ENCODE measurements around the gene SENP2. TPM values are rescaled to one million over a fixed set of nuclear protein-coding genes. Genes with fewer than 3 reads are reported as not detected.
"Not testable (repeated sequence)": the region's sequence is repeated elsewhere in the genome, so short reads cannot be mapped to it uniquely, and the experiment has no call there.

Gene SENP2
- polyA plus RNA-seq, 1 experiment, result 9.9 TPM

- TF ChIP-seq, protein P1, sequence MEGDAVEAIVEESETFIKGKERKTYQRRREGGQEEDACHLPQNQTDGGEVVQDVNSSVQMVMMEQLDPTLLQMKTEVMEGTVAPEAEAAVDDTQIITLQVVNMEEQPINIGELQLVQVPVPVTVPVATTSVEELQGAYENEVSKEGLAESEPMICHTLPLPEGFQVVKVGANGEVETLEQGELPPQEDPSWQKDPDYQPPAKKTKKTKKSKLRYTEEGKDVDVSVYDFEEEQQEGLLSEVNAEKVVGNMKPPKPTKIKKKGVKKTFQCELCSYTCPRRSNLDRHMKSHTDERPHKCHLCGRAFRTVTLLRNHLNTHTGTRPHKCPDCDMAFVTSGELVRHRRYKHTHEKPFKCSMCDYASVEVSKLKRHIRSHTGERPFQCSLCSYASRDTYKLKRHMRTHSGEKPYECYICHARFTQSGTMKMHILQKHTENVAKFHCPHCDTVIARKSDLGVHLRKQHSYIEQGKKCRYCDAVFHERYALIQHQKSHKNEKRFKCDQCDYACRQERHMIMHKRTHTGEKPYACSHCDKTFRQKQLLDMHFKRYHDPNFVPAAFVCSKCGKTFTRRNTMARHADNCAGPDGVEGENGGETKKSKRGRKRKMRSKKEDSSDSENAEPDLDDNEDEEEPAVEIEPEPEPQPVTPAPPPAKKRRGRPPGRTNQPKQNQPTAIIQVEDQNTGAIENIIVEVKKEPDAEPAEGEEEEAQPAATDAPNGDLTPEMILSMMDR (IDR thresholded peaks at IDR 0.05; ENCODE audit: insufficient read depth, low read depth, low read length), result peak; percentile 99
- POLR2A ChIA-PET, result no interaction called here
- Histone ChIP-seq H3K4me3 (ENCODE audit: low read depth, low read length) (no peak overlapping the region), H3K27me3 (ENCODE audit: control insufficient read depth, insufficient read depth, low read length) (no peaks in the 10 kb centered on the region), H3K36me3 (ENCODE audit: control insufficient read depth, insufficient read depth, low read length) (peaks cover 6% of the 10 kb centered on the region)
- CTCF ChIA-PET, result interaction anchor here (0.6 to 6.9 kb wide), 56 partner anchors 8 to 323 kb away, joined by 3 to 108 read pairs (median 5); partner anchors contain the start of gene TRA2B
- no peak for DNase-seq (ENCODE audit: low read depth)
Observed at GRCh38 chr3:185659942-185660921, 74.1 kb downstream of the SENP2 start.

DNA sequence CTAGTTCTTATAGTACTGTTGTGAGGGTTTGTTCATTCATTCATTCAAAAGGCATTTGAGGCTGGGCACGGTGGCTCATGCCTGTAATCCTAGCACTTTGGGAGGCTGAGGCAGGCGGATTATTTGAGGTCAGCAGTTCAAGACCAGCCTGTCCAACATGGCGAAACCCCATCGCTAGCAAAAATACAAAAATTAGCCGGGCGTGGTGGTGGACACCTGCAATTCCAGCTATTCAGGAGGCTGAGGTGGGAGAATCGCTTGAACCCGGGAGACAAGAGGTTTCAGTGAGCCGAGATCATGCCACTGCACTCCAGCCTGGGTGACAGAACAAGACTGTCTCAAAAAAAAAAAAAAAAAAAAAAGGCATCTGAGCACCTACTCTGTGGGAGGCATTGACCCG lies 75.2 kb downstream of the SENP2 start:
- H3K27me3 ChIP-seq (ENCODE audit: control insufficient read depth, insufficient read depth, low read length); DNase-seq (ENCODE audit: low read depth); POLR2A ChIA-PET; H3K36me3 ChIP-seq (ENCODE audit: control insufficient read depth, insufficient read depth, low read length); H3K4me3 ChIP-seq (ENCODE audit: low read depth, low read length): not testable (repeated sequence)
- CTCF ChIA-PET, result interaction anchor here (0.6 to 6.9 kb wide), 22 partner anchors 13 to 318 kb away, joined by 3 to 108 read pairs (median 8); no protein-coding TSS in a partner anchor

GRCh38 chr3:185661772-185662171 lies 75.7 kb downstream of the SENP2 start:
- DNase-seq (ENCODE audit: low read depth), result no peak
- no peak overlapping the region for H3K4me3 ChIP-seq (ENCODE audit: low read depth, low read length)
- ChIA-PET CTCF (interaction anchor here (0.6 to 6.9 kb wide), 9 partner anchors 13 to 318 kb away, joined by 3 to 108 read pairs (median 9); no protein-coding TSS in a partner anchor), POLR2A (no interaction called here)
- TF ChIP-seq, protein P1 (IDR thresholded peaks at IDR 0.05; ENCODE audit: insufficient read depth, low read depth, low read length), result no peak
- H3K27me3 ChIP-seq (ENCODE audit: control insufficient read depth, insufficient read depth, low read length), result no peaks in the 10 kb centered on the region
- peaks cover 5% of the 10 kb centered on the region for H3K36me3 ChIP-seq (ENCODE audit: control insufficient read depth, insufficient read depth, low read length)

- TF ChIP-seq, protein P1 (IDR thresholded peaks at IDR 0.05; ENCODE audit: insufficient read depth, low read depth, low read length), result no peak
- CTCF ChIA-PET, result interaction anchor here (0.7 to 6.9 kb wide), 2 partner anchors 11 to 243 kb away, joined by 4 to 108 read pairs; no protein-coding TSS in a partner anchor
- DNase-seq (ENCODE audit: low read depth), result no peak
- Histone ChIP-seq H3K27me3 (ENCODE audit: control insufficient read depth, insufficient read depth, low read length) (no peaks in the 10 kb centered on the region), H3K4me3 (ENCODE audit: low read depth, low read length) (no peak overlapping the region), H3K36me3 (ENCODE audit: control insufficient read depth, insufficient read depth, low read length) (peaks cover 3% of the 10 kb centered on the region; the same call in 1 of the 2 replicates)
- POLR2A ChIA-PET, result no interaction called here
Observed at GRCh38 chr3:185663929-185664328, 77.8 kb downstream of the SENP2 start.

DNA sequence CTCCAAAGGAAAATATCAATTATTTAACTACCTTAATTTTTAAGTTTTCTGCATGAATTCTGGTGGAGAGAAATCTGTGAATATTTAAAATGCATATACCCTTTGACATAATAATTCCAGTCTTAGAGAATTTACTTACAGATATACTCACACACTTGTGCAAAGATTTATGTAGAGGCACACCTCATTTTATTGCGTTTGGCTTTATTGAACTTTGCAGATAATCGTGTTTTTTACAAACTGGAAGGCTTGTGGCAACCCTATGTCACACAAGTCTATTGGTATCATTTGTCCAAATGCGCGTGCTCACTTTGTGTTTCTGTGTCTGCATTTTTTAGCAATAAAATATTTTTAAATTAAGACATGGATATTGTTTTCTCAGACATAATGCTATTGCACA lies 81.5 kb downstream of the SENP2 start:
- CTCF ChIA-PET, result interaction anchor here (1.0 kb wide), 1 partner anchor 10 kb away, joined by 3 read pairs; no protein-coding TSS in a partner anchor
- H3K4me3 ChIP-seq (ENCODE audit: low read depth, low read length), result no peak overlapping the region
- POLR2A ChIA-PET, result no interaction called here
- no peaks in the 10 kb centered on the region for H3K27me3 ChIP-seq (ENCODE audit: control insufficient read depth, insufficient read depth, low read length)
- DNase-seq (ENCODE audit: low read depth), result no peak
- TF ChIP-seq, protein P1 (IDR thresholded peaks at IDR 0.05; ENCODE audit: insufficient read depth, low read depth, low read length), result no peak
- peaks cover 11% of the 10 kb centered on the region for H3K36me3 ChIP-seq (ENCODE audit: control insufficient read depth, insufficient read depth, low read length)
